ENCODE results near the gene LRRC75A. TPM values are rescaled to one million over a fixed set of nuclear protein-coding genes. Genes with fewer than 3 reads are reported as not detected.

Gene LRRC75A
- total and polyA plus RNA-seq, 2 of the 13 experiments (the other 11 are each of a cell fraction or from before 2014, with no cell fraction given) = 0.03 TPM; not detected in 1

- TF ChIP-seq, protein P1, sequence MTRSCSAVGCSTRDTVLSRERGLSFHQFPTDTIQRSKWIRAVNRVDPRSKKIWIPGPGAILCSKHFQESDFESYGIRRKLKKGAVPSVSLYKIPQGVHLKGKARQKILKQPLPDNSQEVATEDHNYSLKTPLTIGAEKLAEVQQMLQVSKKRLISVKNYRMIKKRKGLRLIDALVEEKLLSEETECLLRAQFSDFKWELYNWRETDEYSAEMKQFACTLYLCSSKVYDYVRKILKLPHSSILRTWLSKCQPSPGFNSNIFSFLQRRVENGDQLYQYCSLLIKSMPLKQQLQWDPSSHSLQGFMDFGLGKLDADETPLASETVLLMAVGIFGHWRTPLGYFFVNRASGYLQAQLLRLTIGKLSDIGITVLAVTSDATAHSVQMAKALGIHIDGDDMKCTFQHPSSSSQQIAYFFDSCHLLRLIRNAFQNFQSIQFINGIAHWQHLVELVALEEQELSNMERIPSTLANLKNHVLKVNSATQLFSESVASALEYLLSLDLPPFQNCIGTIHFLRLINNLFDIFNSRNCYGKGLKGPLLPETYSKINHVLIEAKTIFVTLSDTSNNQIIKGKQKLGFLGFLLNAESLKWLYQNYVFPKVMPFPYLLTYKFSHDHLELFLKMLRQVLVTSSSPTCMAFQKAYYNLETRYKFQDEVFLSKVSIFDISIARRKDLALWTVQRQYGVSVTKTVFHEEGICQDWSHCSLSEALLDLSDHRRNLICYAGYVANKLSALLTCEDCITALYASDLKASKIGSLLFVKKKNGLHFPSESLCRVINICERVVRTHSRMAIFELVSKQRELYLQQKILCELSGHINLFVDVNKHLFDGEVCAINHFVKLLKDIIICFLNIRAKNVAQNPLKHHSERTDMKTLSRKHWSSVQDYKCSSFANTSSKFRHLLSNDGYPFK (CRISPR knock-in tag; IDR thresholded peaks at IDR 0.05; ENCODE audit: borderline replicate concordance) = no peak
- TF ChIP-seq ARNT2 (CRISPR knock-in tag; IDR thresholded peaks at IDR 0.05; ENCODE audit: low read depth) (no peak), ZSCAN21 (CRISPR knock-in tag; IDR thresholded peaks at IDR 0.05; ENCODE audit: borderline replicate concordance) (no peak), JUND (CRISPR knock-in tag; IDR thresholded peaks at IDR 0.05) (no peak), ZNF691 (CRISPR knock-in tag; IDR thresholded peaks at IDR 0.05; ENCODE audit: borderline replicate concordance, low read depth) (no peak), RFXAP (CRISPR knock-in tag; IDR thresholded peaks at IDR 0.05; ENCODE audit: borderline replicate concordance) (no peak), RBM39 (IDR thresholded peaks at IDR 0.05; ENCODE audit: low read depth, low read length, poor library complexity, severe bottlenecking) (no peak), ZMYM3 (CRISPR knock-in tag; IDR thresholded peaks at IDR 0.05) (0 out of 2 replicates have a peak, but pooled peaks have one; percentile 54), HDAC1 (CRISPR knock-in tag; IDR thresholded peaks at IDR 0.05) (no peak), SIX4 (CRISPR knock-in tag; IDR thresholded peaks at IDR 0.05) (no peak), ZNF33A (CRISPR knock-in tag; IDR thresholded peaks at IDR 0.05; ENCODE audit: borderline replicate concordance) (no peak), U2AF1 (optimal IDR thresholded peaks at IDR 0.05; ENCODE audit: low read depth, low read length) (no peak)
Measured at GRCh38 chr17:16468428-16468992, 23.5 kb downstream of the LRRC75A start (continued).
